ENCODE results near the gene MAP2K2. TPM values are rescaled to one million over a fixed set of nuclear protein-coding genes. Genes with fewer than 3 reads are reported as not detected.
"Not testable (repeated sequence)": the region's sequence is repeated elsewhere in the genome, so short reads cannot be mapped to it uniquely, and the experiment has no call there.

Gene MAP2K2
- total RNA-seq, 1 donor from 2014 or later: 135 TPM

DNA sequence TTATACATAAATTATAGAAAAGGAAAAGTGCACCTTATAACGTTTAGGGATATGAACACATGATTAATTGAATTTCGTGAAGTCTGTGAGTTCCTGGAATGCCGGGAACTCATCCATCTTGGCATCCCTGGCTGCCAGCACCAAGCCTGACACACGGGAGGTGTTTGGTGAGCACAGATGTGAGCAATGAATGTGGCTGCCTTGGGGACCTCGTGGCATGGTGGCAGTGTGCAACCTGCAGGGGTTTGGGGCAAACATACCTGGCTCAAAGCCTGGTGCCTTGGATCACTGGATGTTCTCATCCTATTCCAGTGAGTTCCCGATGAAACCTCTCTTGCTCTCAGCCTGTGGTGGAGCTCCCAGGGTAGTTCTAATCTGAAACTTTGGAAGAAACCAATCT lies 10.4 kb upstream of the MAP2K2 start:
- intact Hi-C loops (cut with micrococcal nuclease): no loop called here

DNA sequence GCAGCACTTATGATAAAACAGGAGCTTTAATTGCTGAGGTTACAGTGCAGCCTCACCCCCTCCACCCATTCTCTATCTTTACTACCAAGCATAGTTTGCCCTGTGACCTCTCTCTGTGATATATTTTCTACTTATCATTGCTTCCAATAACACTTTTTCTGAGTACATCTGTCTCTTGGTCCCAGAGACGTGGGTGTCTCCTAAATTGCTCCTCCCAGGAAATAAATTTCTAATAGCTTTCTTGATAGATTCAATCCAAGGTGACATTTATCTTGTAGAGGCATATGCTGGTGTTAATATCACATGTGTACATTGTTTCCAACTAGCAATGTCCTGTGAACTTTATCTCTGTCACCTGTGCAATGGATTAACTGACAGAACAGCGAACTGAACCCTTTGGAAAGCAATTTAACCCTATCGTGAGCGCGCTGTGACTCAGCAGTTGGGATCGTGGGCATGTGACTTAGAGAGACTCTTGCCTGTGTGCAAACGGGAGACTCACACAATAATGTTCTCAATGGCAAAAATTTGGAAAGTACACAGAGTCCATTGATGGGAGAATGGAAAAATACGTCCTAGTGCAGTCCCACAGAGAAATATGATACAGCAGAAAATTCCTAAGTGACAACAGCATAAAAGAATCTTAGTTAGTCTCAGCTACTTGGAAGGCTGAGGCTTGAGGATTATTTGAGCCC lies 7.0 kb upstream of the MAP2K2 start:
- intact Hi-C loops (cut with micrococcal nuclease): no loop called here

DNA sequence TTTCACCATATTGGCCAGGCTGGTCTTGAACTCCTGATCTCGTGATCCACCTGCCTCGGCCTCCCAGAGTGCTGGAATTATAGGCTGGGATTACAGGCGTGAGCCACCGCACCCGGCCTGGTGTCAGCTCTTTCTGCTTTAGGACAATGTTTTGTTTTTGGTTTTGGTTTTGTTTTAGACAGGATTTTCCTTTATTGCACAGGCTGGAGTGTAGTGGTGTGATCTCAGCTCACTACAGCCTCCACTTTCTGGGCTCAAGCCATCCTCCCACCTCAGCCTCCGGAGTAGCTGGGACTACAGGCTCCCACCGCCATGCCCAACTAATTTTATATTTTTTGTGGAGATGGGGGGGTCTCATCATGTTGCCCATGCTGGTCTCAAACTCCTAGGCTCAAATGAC lies 5.1 kb upstream of the MAP2K2 start:
- intact Hi-C loops (cut with micrococcal nuclease): not testable (repeated sequence)

DNA sequence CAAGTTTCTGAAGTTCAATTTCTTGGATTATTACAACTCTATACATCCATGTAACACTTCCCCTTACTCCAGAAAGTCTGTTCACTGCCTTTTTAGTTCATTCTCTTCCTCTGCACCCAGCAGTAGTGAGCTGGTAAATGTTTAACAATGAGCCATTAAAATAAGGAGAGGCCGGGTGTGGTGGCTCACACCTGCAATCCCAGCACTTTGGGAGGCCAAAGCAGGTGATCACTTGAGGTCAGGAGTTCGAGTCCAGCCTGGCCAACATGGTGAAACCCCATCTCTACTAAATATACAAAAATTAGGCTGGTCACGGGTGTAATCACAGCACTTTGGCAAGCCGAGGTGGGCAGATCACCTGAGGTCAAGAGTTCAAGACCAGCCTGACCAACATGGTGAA lies 3.4 kb upstream of the MAP2K2 start:
- intact Hi-C loops (cut with micrococcal nuclease): not testable (repeated sequence)

DNA sequence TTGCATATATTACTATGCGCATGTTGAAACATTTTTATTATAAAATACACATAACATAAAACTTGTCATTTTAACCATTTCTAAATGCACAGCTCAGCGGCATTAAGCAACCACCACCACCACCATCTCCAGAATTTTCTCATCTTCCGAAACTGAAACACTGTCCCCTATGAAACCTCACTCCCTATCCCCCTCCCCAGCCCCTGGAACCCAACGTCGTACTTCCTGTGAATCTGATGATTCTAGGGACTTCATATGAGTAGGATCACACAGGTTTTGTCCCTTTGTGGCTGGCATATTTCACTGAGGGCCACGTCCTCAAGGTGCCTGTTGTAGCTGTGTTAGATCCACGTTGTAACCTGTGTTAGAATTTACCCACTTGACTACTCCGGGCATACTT lies 716 bp upstream of the MAP2K2 start:
- intact Hi-C loops (cut with micrococcal nuclease): loop anchor here (5.0 kb wide), 1 partner anchor 37 kb away; no protein-coding TSS in a partner anchor

DNA sequence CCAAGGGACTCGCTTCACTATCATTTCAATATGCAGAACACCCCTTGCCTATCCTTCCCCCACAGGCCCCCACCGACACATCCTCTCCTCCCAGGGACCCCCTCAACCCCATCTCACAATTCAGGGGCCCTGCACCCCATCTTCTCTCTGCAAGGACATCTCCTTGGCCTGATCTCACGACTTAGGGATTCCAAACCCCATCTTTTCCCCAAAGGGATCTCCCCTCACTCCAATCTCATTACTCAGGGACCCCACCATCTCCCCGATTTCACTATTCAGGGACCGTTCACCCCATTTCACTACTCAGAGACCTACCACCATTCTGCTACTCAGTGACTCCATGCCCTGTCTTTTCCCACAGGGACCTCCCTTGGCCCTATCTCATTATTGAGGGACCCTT lies 1.4 kb downstream of the MAP2K2 start:
- intact Hi-C loops (cut with micrococcal nuclease): loop anchor here (5.0 kb wide), 1 partner anchor 35 kb away; no protein-coding TSS in a partner anchor

DNA sequence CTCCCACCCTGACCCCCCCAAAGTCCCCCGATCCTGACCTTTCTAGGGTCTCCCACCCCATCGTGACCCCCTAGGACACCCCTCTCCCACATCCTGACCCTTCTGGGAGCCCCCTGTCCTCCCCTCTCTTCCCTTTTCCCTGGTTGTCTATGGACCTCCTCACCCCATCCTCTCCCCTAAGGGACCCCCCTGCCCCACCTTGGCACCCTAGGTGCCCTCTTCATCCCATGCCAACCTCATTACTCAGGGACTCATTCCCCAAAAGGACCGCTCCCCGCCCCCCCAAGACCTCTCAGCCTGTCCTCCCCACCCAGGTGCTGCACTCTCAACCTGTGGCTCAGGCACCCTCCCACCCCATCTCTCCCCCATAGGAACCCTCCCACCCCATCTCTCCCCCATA lies 2.1 kb downstream of the MAP2K2 start:
- intact Hi-C loops (cut with micrococcal nuclease): loop anchor here (5.0 kb wide), 1 partner anchor 35 kb away; no protein-coding TSS in a partner anchor

DNA sequence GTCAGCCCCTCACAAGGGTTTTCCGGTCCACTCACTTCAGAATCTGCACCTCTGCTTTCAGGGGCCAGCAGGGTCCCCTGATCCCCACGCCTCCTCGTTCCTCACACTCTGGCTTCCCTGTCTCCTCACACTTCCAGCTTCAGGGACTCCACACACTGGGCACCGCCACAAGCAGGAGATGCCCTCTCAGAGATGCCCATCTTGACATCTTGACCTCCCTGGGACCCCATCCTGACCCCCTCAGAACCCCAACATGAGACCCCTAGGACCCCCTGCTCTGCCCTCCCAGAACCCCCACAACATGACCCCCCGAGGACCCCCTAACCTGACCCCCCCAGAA lies 2.7 kb downstream of the MAP2K2 start:
- intact Hi-C loops (cut with micrococcal nuclease): loop anchor here (5.0 kb wide), 1 partner anchor 34 kb away; no protein-coding TSS in a partner anchor

DNA sequence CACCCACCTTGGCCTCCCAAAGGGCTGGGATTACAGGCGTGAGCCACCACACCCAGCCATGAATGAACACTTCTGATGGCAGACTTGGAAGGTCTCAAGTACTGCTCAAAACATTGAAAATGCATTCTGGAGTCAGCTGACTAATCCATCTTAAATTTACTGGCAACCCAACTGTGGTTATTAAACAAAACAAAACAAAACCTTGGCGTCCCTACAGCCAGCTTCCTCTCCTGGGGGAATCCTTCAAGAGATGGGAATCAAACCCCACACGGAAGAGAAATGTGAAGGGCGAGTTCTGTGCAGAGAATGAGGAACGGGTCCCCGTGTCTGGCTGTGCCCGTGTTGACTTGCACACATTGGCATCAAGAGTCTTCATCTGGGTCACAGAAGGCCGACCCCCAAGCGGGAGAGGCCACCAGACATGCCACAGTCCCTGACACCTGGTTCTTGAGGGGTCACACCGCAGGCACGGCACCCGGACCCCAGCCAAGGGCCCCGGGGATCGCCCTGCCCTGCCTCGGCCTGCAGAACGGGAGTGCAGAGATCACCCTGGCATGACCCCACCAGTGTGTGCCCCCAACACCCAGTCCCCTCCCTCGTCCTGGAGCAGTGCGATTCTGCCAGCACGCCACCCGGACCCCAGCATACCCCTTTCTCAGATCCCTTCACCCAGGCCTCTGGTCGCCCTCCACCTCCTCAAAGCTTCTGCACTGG lies 3.2 kb downstream of the MAP2K2 start:
- intact Hi-C loops (cut with micrococcal nuclease): loop anchor here (5.0 kb wide), 1 partner anchor 33 kb away; no protein-coding TSS in a partner anchor

DNA sequence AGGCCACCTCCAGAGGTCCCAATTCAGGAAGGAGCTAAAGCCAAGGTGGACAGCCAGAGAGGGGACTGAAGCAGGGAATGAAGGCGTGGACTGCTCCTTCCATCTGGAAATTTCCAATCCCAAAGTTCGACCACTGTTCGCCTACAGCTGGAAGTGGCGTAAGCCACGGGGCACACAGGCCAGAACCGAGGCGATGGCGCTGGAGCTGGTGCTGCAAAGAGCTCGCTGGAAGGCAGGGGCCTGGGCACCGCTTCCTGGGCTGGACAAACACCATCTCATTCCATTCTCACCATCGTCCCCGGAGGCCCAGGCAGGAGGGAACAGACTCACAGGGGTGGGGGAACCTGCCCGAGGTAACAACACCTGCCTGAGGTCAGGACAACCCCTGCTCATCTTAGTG lies 4.2 kb downstream of the MAP2K2 start:
- intact Hi-C loops (cut with micrococcal nuclease): loop anchor here (5.0 kb wide), 1 partner anchor 32 kb away; no protein-coding TSS in a partner anchor

DNA sequence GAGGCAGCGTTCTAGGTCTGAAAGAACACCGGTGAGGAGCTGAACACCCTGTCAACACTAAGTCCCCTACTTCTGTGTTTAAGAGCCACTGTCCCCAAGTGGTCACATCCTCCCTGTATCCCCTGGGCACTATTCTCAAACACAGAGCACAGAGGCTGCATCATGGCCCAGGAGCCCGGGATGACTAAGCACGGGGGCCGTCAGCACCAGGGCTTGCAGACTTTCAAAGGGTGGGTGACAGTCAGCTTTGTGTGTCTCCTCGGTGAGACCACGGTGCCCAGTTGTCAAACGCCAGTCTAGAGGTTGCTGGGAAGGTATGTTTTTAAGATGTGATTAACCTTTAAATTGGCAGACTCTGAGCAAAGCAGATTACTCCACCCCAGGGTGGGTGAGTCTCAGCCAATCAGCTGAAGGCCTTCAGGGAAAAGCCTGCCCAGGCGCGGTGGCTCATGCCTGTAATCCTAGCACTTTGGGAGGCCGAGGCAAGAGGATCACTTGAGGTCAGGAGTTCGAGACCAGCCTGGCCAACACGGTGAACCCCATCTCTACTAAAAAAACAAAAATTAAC lies 8.0 kb downstream of the MAP2K2 start:
- intact Hi-C loops (cut with micrococcal nuclease): loop anchor here (2.0 kb wide), 1 partner anchor 49 kb away; the partner anchor contains the start of gene ZBTB7A

DNA sequence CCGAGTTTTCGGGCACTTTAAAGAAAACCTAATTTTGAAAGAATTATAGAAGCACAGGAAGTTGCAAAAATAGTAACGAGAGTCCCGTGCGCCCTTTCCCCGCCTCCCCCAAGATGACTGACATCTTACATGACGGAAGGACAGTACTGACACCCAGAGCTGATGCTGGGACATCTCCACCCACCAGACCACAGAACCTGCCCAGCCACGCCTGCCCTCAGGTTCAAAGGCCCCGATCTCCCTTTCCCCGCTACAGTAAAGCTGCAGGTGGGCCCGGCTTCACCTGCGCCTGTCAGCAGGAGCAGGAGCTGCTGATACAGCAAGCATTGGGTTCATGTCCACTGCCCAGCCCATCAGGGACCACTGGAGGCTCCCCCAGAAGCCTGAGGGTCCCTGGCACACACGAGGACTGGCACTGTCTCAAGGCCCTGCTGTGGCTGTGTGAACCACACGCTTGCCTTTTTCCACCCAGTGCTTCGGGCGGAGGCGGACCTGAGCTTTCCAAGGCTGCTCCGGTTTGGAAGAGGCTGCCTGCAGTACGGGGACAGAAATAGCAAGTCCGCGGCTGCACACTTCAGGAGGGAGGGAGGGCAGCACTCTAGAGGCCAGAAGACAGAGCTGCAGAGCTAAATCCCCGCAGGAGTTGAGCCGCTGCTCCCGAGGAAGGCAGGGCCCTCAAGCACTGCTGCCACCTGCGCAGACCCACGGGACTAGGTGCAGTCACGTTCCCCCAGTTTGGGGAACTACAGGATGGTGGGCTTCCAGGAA lies 8.7 kb downstream of the MAP2K2 start:
- intact Hi-C loops (cut with micrococcal nuclease): loop anchor here (2.0 kb wide), 1 partner anchor 48 kb away; the partner anchor contains the start of gene ZBTB7A

DNA sequence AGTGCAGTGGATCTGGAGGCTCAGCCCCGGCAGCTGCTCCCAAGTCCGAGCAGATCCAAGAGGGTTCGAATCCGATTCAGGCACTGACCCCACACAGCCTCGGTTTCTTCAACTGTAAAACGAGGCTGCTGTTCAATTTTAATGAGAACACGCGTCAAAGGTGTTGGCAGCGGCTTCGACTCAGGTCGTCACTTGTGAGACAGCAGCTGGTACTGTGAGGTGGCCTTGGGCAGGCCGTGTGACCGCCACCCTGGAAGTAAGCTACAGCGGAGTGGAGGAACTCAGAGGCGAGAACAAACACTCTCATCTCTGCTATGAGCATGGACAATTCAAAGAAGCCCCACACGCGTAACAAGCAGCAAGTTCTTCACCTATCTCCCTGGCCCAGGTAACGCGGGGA lies 9.7 kb downstream of the MAP2K2 start:
- intact Hi-C loops (cut with micrococcal nuclease): loop anchor here (2.0 kb wide), 1 partner anchor 47 kb away; the partner anchor contains the start of gene ZBTB7A

DNA sequence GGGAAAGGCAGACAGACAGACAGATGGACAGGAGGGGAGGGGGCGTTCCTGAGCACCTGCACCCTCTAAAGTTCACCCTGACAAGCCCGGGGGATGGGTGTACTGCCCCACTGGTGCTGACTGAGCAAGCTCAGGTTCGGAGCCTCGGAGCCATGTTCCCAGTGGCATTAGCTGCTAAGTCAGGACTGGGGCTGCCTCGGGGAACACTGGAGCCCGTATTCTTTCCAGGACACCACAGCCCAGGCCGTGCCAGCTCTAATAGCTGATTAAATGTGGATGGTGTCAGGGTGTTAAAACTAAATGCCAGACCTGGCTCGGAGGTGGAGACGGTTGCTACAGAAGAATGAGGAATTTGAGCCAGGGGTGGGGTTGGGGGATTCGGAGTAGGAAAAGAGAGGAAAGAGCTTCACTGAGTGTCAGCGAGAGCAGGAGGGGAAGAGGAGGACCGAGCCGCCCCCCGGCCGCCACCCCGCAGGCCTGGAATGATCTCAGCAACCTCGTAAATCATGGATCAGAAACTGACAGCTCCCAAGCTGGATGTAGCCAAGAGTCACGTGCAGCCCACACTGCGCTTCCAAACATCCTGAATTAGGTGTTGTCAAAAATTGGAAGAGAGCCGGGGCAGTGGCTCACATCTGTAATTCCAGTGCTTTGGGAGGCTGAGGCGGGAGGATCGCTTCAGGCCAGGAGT lies 10.4 kb downstream of the MAP2K2 start:
- intact Hi-C loops (cut with micrococcal nuclease): loop anchor here (2.0 kb wide), 1 partner anchor 47 kb away; the partner anchor contains the start of gene ZBTB7A

DNA sequence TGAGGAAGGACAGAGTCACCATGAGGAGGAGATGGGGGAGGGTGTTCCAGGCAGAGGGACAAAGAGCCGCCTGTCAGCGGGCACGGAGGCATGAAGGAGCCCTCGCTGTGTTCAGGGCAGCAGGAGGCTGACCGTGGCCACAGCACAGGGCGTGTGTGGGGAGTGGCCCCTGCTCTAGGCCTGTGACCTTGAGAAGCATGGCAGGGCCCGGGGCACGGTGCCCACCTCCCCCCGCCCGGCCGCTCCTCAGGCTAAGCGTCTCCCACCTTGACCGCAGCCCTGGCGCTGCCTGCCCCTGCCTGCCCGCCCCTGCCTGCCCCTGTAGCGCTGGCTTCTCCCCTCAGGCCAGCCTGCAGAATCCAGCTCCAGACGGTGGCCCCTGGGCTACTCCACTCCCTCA lies 11.6 kb downstream of the MAP2K2 start:
- intact Hi-C loops (cut with micrococcal nuclease): no loop called here

DNA sequence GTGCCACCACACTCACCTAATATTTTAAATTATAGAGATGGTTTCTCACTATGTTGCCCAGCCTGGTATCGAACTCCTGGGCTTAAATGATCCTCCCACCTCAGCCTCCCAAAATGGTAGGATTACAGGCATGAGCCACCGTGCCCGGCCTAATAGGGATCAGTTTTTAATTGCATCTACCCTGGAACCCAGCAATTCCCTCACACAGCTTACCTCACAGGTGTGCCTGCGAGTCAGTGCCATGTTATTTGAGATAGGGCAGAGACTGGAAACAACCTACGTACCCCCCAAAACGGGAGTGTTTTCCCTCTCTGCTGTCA lies 14.3 kb downstream of the MAP2K2 start:
- intact Hi-C loops (cut with micrococcal nuclease): no loop called here

DNA sequence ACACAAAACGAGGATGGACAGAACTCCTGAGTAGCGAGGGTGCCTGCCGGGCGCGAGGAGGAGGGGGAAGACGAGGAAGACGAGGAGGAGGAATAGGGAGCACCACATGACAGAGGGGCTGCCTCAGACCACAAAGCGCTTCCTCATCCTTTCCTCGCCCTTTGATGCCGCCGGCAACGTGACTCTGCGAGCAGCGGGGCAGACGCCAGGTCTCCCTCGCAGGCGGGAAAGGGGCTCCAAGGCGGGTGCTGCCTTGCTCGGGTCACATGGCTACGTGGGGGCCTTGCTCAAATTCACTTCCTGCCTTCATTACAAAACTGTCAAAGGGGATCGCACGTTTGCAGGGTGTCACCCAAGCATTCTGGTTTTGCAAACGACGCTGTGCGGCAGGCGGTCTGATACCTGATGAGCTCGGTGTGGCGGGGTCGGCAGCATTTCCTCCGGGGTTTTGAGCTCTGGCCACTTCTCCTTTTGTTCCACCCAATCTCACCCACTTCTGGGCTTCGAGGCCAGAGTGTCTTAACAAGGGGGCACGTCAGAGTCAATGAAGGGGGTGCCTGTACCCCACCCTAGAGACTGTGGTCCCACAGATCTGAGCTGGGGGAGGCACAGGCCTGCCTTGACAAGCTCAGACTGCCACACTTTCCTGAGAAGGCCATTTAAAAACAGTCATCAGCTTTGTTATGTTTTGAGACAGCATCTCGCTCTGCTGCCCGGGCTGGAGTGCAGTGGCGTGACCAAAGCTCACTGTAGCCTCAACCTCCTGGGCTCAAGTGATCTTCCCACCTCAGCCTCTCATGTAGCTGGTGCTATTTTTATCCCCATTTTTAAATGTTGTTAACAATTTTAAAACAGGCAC lies 14.9 kb downstream of the MAP2K2 start:
- intact Hi-C loops (cut with micrococcal nuclease): no loop called here

DNA sequence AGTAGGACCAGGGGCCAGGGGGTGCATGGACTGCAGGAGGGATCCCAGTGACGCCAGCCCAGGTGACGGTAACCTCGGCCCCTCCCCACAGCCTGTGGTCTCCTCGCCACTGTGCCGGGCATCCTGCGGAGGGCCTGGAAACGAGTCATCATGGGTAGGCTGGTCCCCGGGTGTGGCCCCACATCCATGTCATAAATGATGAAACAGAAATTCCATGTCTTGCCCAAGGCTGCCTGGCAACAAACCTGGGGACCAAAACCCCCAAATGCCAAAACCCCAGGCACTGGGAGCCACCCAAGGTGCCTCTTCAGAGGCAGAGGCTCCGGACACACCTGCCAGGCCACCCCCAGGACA lies 20.9 kb downstream of the MAP2K2 start:
- intact Hi-C loops (cut with micrococcal nuclease): no loop called here

DNA sequence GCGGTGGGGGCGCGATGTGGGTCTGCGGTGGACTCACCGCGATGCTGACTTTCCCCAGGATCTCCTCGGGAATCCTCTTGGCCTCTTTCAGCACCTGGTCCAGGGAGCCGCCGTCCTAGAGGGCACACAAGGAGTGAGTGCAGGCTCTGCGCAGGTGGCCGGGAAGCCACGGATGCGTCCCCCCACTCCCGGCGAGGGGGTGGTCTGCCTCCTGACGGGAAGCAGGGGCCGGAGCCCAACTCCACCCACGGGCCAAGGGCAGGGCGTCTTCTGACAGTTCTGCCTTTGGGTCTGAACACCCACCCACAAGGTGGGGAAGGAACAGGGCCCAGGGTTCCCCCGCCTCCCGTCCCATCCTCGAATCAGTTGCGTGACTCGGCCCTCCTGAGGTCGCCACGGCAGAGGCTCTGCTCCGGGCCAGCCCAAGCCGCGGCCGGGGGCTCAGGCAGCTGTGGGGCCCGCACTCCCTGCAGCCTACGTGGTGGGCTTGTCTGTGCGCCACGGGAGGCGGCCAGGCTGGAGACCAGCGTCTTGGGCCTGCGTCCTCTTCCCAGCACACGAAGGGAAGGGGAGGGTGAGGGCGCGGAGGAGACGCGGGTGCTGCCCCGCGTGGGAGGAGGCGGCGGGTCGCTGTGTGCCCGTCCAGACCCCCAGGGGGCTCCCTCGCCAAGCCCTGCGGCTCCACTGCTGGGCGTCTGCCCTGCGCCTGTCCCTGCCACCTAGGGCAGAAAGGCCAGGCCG lies 21.4 kb downstream of the MAP2K2 start:
- intact Hi-C loops (cut with micrococcal nuclease): no loop called here

DNA sequence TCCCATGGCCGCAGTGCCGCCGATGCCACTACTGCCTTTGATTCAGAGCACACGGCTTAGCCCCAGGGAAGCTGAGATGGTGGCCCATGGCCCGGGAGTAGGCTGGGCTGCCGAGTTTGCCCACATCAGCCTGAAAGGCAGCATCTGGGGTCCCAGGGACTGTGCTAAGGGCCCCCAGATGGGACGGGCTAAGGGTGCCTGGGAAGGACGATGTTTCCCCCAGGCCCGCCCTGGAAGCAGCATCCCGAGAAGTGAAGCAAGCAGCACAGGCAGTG lies 22.5 kb downstream of the MAP2K2 start:
- intact Hi-C loops (cut with micrococcal nuclease): no loop called here
